Astrocyte of the spinal cord (primary cell): Measurements from ENCODE around the gene ODF2.
"Not testable (repeated sequence)": the region's sequence is repeated elsewhere in the genome, so short reads cannot be mapped to it uniquely, and the experiment has no call there.

Source experiments
- DNase-seq: peaks from one replicate; pipeline ENCODE4 v3.0.0; 2011; ENCODE audit warnings: low read depth, low spot score
- H3K4me3 ChIP-seq: 2 replicates; pipeline ENCODE4 v1.5.1; 2011; ENCODE audit warnings: low read depth, mild to moderate bottlenecking, low read length, moderate library complexity
- CTCF ChIP-seq: IDR thresholded peaks from 2 replicates; pipeline ENCODE4 v1.5.1; 2012; ENCODE audit warnings: low read depth, mild to moderate bottlenecking, low read length, inconsistent platforms
- in situ Hi-C: cut with HindIII; loops from 2 replicates; pipeline ENCODE4 v1.10.0; 2017; ENCODE audit warnings: low sequenced_read_pairs

The ODF2 gene

GRCh38 chr9:128439273-128439672 is 16.5 kb upstream of the ODF2 start:
- TF ChIP-seq CTCF = no peak
- no peak for DNase-seq
- H3K4me3 ChIP-seq = no peak overlapping the region
- in situ Hi-C loops = no loop called here

GRCh38 chr9:128442150-128442549 is 13.7 kb upstream of the ODF2 start:
- H3K4me3 ChIP-seq = no peak overlapping the region
- no peak for DNase-seq
- in situ Hi-C loops = no loop called here
- TF ChIP-seq CTCF = no peak

- in situ Hi-C loops, H3K4me3 ChIP-seq, DNase-seq: not testable (repeated sequence)
These were observed 9.3 kb upstream of the ODF2 start for GRCh38 chr9:128446505-128446904.

- no peak overlapping the region for H3K4me3 ChIP-seq
- no peak for TF ChIP-seq CTCF
- in situ Hi-C loops = no loop called here
- DNase-seq = no peak
These were observed 7.1 kb upstream of the ODF2 start for GRCh38 chr9:128448746-128449145.

GRCh38 chr9:128454991-128455390 is 815 bp upstream of the ODF2 start:
- H3K4me3 ChIP-seq = no peak overlapping the region
- no peak for TF ChIP-seq CTCF
- DNase-seq = no peak
- in situ Hi-C loops = no loop called here

GRCh38 chr9:128456613-128457061 is 831 bp downstream of the ODF2 start:
- in situ Hi-C loops = no loop called here
- peak overlapping the region; percentile 84 for H3K4me3 ChIP-seq
- no peak for TF ChIP-seq CTCF
- DNase-seq = peak; percentile 74

- TF ChIP-seq CTCF = no peak
- in situ Hi-C loops = no loop called here
- peak overlapping the region; percentile 84 for H3K4me3 ChIP-seq
- no peak for DNase-seq
These were observed 1.4 kb downstream of the ODF2 start for GRCh38 chr9:128457207-128457606.
